ENCODE data around the gene FFAR3.

DNA sequence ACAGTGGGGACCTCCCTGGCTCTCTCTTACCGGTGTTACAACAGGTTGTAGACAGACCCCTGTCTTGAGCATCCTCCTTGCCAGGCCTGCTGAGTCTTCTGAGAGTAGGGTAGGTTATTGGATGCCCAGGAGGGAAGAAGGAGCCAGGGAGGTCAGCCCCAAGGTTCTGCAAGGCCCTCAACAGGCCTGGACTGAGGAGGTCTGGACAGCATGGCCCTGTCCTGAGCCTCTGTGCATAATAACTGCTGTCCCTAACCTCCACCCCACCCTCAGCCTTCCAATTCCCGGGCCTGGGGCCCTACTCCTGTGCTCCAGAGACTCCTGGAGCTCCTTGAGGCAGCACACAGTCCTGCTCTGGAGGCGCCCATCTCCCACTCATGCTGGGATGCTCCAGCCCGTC lies 28.9 kb upstream of the FFAR3 start:
- TF ChIP-seq SUZ12 (IDR thresholded peaks at IDR 0.05; ENCODE audit: extremely low read depth, insufficient read depth, insufficient read length), result no peak
- TF ChIP-seq YY1 (IDR thresholded peaks at IDR 0.05; ENCODE audit: insufficient read depth, insufficient read length), result no peak
